ENCODE measurements around the gene PTPA.

The PTPA gene

DNA sequence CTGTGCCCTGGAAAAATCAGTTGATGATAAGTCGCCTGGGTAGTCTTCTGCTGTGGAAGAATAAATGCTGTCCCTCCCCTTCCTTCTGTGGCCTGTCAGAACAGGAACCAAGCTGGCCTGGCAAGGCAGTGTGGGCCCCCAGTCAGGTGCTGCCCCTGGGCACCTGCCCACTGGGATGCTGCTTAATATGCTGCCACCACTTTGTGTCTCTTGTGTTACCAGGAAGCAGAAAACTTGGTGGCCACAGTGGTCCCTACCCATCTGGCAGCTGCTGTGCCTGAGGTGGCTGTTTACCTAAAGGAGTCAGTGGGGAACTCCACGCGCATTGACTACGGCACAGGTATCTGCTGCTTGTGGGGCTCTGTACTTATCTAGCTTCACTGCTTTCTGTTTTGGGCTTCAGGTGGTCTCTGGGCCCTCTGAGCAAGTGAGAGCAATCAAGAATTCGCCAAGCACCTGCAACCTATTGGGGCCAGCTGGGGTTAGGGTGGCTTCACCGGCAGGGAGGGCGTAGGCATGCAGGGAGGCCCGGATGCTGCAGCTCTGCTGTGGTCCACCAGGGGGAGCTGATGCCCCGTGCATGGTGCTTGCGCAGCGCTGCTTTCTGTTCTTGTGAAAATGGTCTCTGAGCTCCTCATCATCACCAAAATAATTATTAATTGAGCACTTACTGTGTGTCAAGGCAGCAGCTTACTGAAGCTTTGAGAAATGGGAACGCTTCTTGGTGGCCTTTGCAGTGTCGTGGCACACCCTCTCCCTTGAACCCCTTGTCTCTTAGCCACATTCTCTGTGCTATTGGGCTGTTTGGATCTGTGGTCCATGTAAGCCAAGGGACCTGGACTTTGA is 20.3 kb downstream of the PTPA start:
- no peak for TF ChIP-seq ZFX (IDR thresholded peaks at IDR 0.05; ENCODE audit: borderline replicate concordance)
- TF ChIP-seq, protein P1, sequence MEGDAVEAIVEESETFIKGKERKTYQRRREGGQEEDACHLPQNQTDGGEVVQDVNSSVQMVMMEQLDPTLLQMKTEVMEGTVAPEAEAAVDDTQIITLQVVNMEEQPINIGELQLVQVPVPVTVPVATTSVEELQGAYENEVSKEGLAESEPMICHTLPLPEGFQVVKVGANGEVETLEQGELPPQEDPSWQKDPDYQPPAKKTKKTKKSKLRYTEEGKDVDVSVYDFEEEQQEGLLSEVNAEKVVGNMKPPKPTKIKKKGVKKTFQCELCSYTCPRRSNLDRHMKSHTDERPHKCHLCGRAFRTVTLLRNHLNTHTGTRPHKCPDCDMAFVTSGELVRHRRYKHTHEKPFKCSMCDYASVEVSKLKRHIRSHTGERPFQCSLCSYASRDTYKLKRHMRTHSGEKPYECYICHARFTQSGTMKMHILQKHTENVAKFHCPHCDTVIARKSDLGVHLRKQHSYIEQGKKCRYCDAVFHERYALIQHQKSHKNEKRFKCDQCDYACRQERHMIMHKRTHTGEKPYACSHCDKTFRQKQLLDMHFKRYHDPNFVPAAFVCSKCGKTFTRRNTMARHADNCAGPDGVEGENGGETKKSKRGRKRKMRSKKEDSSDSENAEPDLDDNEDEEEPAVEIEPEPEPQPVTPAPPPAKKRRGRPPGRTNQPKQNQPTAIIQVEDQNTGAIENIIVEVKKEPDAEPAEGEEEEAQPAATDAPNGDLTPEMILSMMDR (IDR thresholded peaks at IDR 0.05), result peak; percentile 96
- no peak overlapping the region for H3K27ac ChIP-seq

DNA sequence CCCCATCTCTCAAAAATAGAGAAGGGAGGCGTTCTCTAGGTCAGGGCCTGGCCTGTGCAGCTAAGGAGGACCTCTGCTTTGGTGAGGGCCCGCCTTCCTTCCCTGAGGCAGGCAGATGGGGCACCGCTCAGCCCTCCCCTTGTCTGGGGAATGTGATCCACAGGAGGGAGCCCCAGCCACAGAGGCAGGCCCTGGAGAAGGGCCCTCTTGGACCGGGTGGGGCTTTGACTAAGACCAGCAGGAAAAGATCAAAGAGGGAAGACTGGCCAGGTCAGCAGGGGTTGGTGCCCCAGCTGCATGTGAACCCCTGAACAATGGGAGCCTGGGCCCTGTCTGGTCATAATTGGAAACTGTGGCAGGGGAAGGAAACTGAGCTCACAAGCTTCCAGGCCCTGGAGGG is 21.9 kb downstream of the PTPA start:
- TF ChIP-seq, protein P1 (IDR thresholded peaks at IDR 0.05), result no peak
- no peak for TF ChIP-seq ZFX (IDR thresholded peaks at IDR 0.05; ENCODE audit: borderline replicate concordance)
- no peak overlapping the region for H3K27ac ChIP-seq

DNA sequence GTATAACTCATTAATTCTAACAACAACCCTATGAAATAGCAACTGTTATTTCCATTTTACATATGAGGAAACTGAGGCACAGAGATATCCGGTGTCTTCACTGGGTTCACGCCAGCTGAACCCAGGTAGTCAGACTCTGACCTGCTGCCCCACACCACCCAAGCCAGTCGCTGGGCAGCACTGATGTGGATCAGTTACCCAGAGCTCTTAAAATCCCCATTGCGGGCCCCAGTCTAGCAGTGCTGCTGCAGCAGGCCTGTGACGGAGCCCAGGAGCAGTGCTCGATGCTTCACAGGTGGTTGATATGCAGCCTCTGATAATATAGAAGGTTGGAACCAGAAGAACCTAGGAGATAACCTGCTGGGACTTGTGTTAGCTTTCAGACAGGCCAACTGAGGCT is 24.3 kb downstream of the PTPA start:
- TF ChIP-seq, protein P1 (IDR thresholded peaks at IDR 0.05), result no peak
- no peak for TF ChIP-seq ZFX (IDR thresholded peaks at IDR 0.05; ENCODE audit: borderline replicate concordance)
- H3K27ac ChIP-seq, result no peak overlapping the region

DNA sequence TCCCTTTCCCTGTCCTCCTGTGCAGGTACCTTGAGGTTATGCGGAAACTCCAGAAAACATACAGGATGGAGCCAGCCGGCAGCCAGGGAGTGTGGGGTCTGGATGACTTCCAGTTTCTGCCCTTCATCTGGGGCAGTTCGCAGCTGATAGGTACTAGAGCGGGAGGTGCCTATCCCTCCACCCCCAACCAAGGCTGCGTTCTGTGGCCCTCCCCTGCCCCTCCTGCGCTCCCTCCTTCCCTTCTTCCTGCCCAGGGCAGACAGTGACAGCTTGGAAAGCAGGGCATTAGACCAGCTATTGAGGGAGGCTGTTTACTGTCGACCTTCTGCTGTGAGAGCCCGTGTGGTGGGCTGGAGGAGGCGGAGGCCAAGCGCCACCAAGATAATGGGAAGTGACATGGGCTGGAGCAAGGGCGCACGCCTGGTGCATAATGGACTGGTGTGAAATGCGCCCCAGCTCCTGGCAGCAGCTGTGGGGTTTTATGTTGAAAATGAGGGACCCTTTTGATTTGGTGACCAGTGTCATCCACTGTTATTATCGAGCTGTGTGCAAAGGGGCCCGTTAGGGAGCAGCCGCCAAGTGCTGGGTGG is 25.3 kb downstream of the PTPA start:
- no peak overlapping the region; the same call in 1 of the 2 replicates for H3K27ac ChIP-seq

DNA sequence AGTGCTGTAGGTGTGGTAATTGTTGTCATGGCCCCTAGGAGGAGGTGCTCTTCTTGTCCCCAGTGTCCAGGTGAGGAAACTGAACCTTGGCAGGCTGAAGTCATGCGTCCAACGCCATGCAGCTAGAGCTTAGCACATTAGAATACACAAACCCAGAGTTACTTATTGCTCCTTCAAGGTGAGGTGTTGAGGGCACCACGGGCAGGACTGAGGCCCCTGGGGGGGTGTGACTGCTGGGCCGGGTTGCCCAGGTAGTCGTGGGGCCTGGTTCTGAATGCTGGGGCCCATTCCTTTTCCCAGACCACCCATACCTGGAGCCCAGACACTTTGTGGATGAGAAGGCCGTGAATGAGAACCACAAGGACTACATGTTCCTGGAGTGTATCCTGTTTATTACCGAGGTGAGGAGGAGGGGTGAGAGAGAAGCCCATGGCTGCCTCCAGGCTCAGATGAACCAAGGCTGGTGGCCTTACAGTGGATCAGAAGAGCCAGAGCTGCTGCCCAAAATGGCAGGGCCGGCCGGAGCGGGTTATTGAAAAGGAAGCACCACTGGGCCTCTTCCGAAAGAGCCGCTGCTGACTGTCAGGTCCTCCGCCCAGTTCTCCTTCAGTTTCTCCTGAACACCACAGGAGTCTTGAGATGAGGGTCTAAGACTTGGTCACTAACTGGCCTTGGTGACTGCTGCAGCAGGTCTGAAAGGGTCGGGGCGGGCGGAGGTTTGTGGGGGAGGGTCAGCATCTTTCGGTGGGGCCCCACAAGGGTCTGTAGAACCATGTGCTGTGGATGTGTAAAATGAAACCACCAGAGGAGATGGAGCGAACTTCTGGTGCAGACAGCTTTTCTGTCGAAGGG is 26.3 kb downstream of the PTPA start:
- no peak for TF ChIP-seq ZFX (IDR thresholded peaks at IDR 0.05; ENCODE audit: borderline replicate concordance)
- TF ChIP-seq, protein P1 (IDR thresholded peaks at IDR 0.05), result no peak
- H3K27ac ChIP-seq, result peak overlapping the region; percentile 99

More for the DNA sequence above, 25.3 kb downstream of the PTPA start:
- no peak for TF ChIP-seq ZFX (IDR thresholded peaks at IDR 0.05; ENCODE audit: borderline replicate concordance)
- TF ChIP-seq, protein P1 (IDR thresholded peaks at IDR 0.05), result no peak

DNA sequence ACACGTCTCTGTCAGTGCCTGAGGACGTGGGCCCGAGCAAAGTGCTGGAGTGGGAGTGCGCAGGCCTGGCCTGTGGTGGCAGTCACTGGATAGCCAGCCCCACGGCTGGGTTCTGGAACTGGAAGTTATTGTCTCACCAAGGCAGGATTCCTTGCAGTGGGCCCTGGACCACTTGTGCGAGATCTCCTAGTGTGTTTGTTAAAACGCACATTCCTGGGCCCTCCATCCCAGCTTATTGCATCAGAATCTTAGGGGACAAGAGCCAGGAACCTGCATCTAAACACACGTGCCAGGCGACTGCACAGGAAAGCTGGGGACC is 26.9 kb downstream of the PTPA start:
- TF ChIP-seq, protein P1 (IDR thresholded peaks at IDR 0.05), result no peak
- TF ChIP-seq ZFX (IDR thresholded peaks at IDR 0.05; ENCODE audit: borderline replicate concordance), result no peak
- peak overlapping the region; percentile 99 for H3K27ac ChIP-seq
